PC-9 (cell line): Measurements from ENCODE around the gene NPEPPS. TPM values are rescaled to one million over a fixed set of nuclear protein-coding genes. Genes with fewer than 3 reads are reported as not detected.

Experiments
- BruUV-seq: library from RNA; stranded (reverse); fragments of 400-500 nt; replicated peaks from 2 replicates; lab custom pipeline; 2021; lab: Mats Ljungman, UMichigan
- CTCF ChIA-PET: fragments of 300-600 bp; sonication (Branson Sonifier 250); formaldehyde crosslinking; loops from one replicate; lab custom pipeline; 2022; ENCODE audit warnings: antibody characterized with exemption; lab: Charles Lee
- POLR2A ChIA-PET: fragments of 300-600 bp; sonication (Branson Sonifier 250); formaldehyde crosslinking; loops from one replicate; lab custom pipeline; 2022; ENCODE audit warnings: antibody characterized with exemption; ENCODE audit not compliant: unreplicated experiment; lab: Charles Lee
- DNase-seq, 2 experiments: peaks; one replicate each; pipeline versions ENCODE4 v3.0.0 to v3.0.0-alpha.2; 2015 to 2022; ENCODE audit warnings: mixed read lengths in 1 of 2
- H2AFZ ChIP-seq: fragments of 200-600 bp; sonication (generic); 2 replicates; pipeline ENCODE4 v1.8.1; 2017; ENCODE audit warnings: antibody characterized with exemption
- H3F3A ChIP-seq: fragments of 200-600 bp; sonication (generic); 2 replicates; pipeline ENCODE4 v1.8.1; 2017; ENCODE audit warnings: antibody characterized with exemption, mild to moderate bottlenecking, low read depth; ENCODE audit not compliant: insufficient read depth
- H3K27ac ChIP-seq: fragments of 200-600 bp; sonication (generic); 2 replicates; pipeline ENCODE4 v1.6.1; 2016; ENCODE audit warnings: mixed run types
- H3K27me3 ChIP-seq: fragments of 200-600 bp; sonication (generic); 2 replicates; pipeline ENCODE4 v1.6.1; 2016; ENCODE audit warnings: low read depth, mixed run types; ENCODE audit not compliant: insufficient read depth
- H3K36me3 ChIP-seq: fragments of 200-600 bp; sonication (generic); 2 replicates; pipeline ENCODE4 v1.6.1; 2016; ENCODE audit warnings: low read depth, mixed run types
- H3K4me1 ChIP-seq: fragments of 200-600 bp; sonication (generic); replicated peaks from 2 replicates; pipeline ENCODE4 v1.6.1; 2016; ENCODE audit warnings: mixed run types; ENCODE audit not compliant: insufficient read depth
- H3K4me2 ChIP-seq: fragments of 200-600 bp; sonication (generic); 2 replicates; pipeline ENCODE4 v1.6.1; 2017; ENCODE audit warnings: mixed run types
- H3K4me3 ChIP-seq: fragments of 200-600 bp; sonication (generic); 2 replicates; pipeline ENCODE4 v1.6.1; 2016; ENCODE audit warnings: mixed run types
- H3K79me2 ChIP-seq: fragments of 200-600 bp; sonication (generic); 2 replicates; pipeline ENCODE4 v1.6.1; 2017; ENCODE audit warnings: low read depth, mixed run types
- H3K9me2 ChIP-seq: fragments of 200-600 bp; sonication (generic); 2 replicates; pipeline ENCODE4 v1.8.1; 2017; ENCODE audit warnings: mild to moderate bottlenecking; ENCODE audit not compliant: insufficient read depth
- H3K9me3 ChIP-seq: fragments of 200-600 bp; sonication (generic); 2 replicates; pipeline ENCODE4 v1.8.1; 2016; ENCODE audit warnings: low read depth; ENCODE audit not compliant: insufficient read depth
- H4K20me1 ChIP-seq: fragments of 200-600 bp; sonication (generic); 2 replicates; pipeline ENCODE4 v1.8.1; 2017; ENCODE audit not compliant: insufficient read depth
- EZH2 ChIP-seq: fragments of 200-600 bp; sonication (generic); IDR thresholded peaks from 2 replicates; pipeline ENCODE4 v1.8.0; 2017; ENCODE audit warnings: antibody characterized with exemption, low read depth
- intact Hi-C: fragments of 100-400 bp; cut with micrococcal nuclease; formaldehyde crosslinking; loops from one replicate; pipeline ENCODE4 v1.10.0; 2022; ENCODE audit not compliant: unreplicated experiment
- total RNA-seq: library from RNA; stranded (reverse); gene quantifications from 2 replicates; pipeline ENCODE4 v1.2.3, GENCODE V29; 2021
- TF ChIP-seq, protein P1 (sequence below): fragments of 200-600 bp; sonication (generic); conservative IDR thresholded peaks from 2 replicates; pipeline ENCODE4 v1.6.1; 2017; ENCODE audit warnings: mixed run types, antibody characterized with exemption, mild to moderate bottlenecking, moderate library complexity

Gene NPEPPS
- total RNA-seq, 1 experiment from 2014 or later, result 187 TPM

DNA sequence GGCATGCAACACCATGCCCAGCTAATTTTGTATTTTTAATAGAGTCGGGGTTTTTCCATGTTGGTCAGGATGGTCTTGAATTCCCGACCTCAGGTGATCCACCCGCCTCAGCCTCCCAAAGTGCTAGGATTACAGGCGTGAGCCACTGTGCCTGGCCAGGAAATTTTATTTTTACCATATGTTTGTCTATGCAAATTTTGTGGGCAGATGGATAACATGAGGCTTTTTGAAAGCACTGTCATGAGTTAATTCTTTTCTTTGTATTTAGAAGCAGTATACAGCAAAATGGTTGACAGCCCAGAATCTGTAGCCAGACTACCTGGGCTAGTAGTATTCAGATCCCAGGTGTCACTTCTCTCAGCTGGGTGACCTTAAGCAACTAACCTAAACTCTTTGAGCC lies 110.3 kb downstream of the NPEPPS start:
- H3K4me3 ChIP-seq, result no peak overlapping the region
- POLR2A ChIA-PET, result no interaction called here
- H3K4me1 ChIP-seq, result no peaks in the 10 kb centered on the region
- TF ChIP-seq EZH2, result no peak
- H2AFZ ChIP-seq, result no peak overlapping the region
- H3K4me2 ChIP-seq, result no peak overlapping the region
- H3K27ac ChIP-seq, result no peak overlapping the region
- H3K9me3 ChIP-seq, result no peaks in the 10 kb centered on the region
- no peak for DNase-seq
- H3K27me3 ChIP-seq, result no peaks in the 10 kb centered on the region
- H3K79me2 ChIP-seq, result no peaks in the 10 kb centered on the region
- CTCF ChIA-PET, result no interaction called here
- H3K9me2 ChIP-seq, result 0 out of 2 replicates have a peak, but pooled peaks cover 2% of the 10 kb centered on the region
- 0 out of 2 replicates have a peak, but pooled peaks cover 6% of the 10 kb centered on the region for H3F3A ChIP-seq
- H3K36me3 ChIP-seq, result no peaks in the 10 kb centered on the region
- BruUV-seq, result no TSS peak
- intact Hi-C loops, result no loop called here
- H4K20me1 ChIP-seq, result no peaks in the 10 kb centered on the region

DNA sequence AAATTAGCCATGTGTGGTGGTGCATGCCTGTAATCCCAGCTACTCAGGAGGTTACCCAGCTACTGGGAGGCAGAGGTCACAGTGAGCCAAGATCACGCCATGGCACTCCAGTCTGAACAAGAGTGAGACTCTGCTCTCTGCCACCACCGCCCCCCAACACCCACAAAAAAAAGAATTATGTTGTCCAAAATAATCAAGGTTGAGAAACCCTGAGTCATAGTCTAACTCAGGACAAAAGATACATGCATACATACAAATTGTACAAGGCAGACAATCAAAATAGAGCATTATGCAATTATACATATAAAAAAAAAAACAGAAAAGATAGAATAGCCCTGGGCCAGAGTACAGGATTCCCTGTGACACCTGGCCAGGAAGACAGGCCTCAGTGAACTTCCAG lies 112.2 kb downstream of the NPEPPS start:
- Histone ChIP-seq H3K4me1 (no peaks in the 10 kb centered on the region), H2AFZ (no peak overlapping the region), H3K79me2 (peaks cover 7% of the 10 kb centered on the region; the same call in 1 of the 2 replicates), H3K4me3 (no peak overlapping the region), H3K27me3 (no peaks in the 10 kb centered on the region), H3K9me3 (no peaks in the 10 kb centered on the region), H3K9me2 (no peaks in the 10 kb centered on the region), H4K20me1 (no peaks in the 10 kb centered on the region), H3F3A (peaks cover 12% of the 10 kb centered on the region; the same call in 1 of the 2 replicates), H3K27ac (no peak overlapping the region), H3K4me2 (no peak overlapping the region), H3K36me3 (no peaks in the 10 kb centered on the region)
- TF ChIP-seq EZH2, result no peak
- TF ChIP-seq, protein P1, sequence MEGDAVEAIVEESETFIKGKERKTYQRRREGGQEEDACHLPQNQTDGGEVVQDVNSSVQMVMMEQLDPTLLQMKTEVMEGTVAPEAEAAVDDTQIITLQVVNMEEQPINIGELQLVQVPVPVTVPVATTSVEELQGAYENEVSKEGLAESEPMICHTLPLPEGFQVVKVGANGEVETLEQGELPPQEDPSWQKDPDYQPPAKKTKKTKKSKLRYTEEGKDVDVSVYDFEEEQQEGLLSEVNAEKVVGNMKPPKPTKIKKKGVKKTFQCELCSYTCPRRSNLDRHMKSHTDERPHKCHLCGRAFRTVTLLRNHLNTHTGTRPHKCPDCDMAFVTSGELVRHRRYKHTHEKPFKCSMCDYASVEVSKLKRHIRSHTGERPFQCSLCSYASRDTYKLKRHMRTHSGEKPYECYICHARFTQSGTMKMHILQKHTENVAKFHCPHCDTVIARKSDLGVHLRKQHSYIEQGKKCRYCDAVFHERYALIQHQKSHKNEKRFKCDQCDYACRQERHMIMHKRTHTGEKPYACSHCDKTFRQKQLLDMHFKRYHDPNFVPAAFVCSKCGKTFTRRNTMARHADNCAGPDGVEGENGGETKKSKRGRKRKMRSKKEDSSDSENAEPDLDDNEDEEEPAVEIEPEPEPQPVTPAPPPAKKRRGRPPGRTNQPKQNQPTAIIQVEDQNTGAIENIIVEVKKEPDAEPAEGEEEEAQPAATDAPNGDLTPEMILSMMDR, result no peak
- ChIA-PET CTCF (interaction anchor here (0.6 kb wide), 3 partner anchors 107 to 1972 kb away, joined by 3 to 4 read pairs (median 4); no protein-coding TSS in a partner anchor), POLR2A (no interaction called here)
- intact Hi-C loops, result no loop called here
- BruUV-seq, result no TSS peak
- DNase-seq, result no peak

DNA sequence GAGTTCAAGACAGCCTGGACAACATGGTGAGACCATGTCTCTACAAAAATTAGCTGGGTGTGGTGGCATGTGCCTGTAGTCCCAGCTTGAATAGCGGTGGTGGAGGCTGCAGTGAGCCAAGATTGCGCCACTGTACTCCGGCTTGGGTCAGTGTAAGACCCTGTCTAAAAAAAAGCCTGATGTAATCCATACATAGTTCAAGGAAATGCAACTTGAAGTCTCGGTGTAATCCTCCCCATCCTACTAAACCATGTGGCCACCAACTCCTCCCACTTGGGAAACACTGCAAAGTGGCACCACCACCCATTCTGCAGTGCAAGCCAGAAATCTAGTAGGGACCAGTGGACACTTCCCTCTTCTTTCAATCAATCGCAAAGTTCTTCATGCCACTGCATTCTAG lies 113.4 kb downstream of the NPEPPS start:
- no peaks in the 10 kb centered on the region for H3K27me3 ChIP-seq
- H4K20me1 ChIP-seq, result no peaks in the 10 kb centered on the region
- no peak for DNase-seq
- ChIA-PET POLR2A (no interaction called here), CTCF (no interaction called here)
- no peak overlapping the region for H2AFZ ChIP-seq
- no peaks in the 10 kb centered on the region for H3K4me1 ChIP-seq
- H3K79me2 ChIP-seq, result peaks cover 15% of the 10 kb centered on the region; the same call in 1 of the 2 replicates
- H3K27ac ChIP-seq, result no peak overlapping the region
- H3F3A ChIP-seq, result peaks cover 23% of the 10 kb centered on the region; the same call in 1 of the 2 replicates
- TF ChIP-seq, protein P1, result no peak
- no peak for TF ChIP-seq EZH2
- H3K36me3 ChIP-seq, result no peaks in the 10 kb centered on the region
- H3K9me2 ChIP-seq, result no peaks in the 10 kb centered on the region
- no peak overlapping the region for H3K4me2 ChIP-seq
- BruUV-seq, result no TSS peak
- H3K4me3 ChIP-seq, result no peak overlapping the region
- intact Hi-C loops, result no loop called here
- no peaks in the 10 kb centered on the region for H3K9me3 ChIP-seq
